Astrocyte of the hippocampus (primary cell): ENCODE data around the gene MEIS2.

Source experiments
- DNase-seq: peaks from one replicate; pipeline ENCODE4 v3.0.0; 2011; ENCODE audit warnings: low read depth, low spot score

MEIS2 gene

DNA sequence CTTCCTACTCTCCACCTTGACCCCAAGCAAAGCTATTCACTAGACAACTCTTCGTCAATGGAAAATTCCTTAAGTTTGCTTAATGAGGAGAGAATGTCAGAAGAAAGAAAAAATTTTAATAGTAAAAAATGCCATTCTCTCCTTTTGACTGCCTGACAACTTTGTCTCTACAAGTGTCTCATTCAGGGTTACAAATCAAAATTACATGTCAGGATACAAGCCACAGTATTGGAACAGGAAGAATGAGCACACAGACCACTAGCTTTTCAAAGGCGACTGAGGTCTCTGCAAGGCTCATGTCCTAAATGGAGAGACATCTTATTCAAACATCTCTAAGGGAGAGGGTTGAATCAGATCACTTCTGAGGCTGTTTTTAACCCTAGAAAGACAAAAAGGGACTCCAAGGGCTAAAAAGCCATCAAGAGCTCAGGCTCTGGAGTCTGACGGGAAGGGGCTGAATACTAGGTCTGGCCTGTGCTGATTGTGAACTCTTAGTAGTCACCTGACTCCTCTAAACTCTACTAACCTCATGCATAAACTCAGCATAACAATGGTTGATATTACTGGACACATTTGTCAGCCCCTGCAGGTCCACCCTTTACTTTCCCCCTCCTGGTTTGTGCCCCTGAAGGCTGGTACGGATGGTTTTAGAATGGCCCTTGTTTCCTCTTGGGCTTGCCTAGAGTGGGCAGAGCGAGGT lies 12.8 kb upstream of the MEIS2 start:
- no peak for DNase-seq

DNA sequence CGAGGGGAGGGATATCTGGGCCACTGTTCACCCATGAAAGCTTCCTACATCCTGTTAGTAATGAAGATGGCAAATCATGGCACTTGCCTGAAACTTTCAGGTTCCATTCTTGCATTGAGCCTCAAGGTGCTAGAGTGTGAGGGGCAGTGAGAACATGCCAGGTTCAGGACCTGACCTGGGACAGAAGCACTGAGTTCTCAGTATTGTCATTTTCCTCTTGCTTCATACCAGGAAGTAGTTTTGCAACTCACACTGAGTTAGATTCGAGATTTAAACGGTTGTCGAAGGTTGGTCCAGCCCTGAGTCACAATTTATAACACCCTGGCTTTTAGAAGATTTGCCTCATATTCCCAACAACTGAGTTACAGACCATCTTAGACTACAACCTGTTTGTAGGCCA lies 11.8 kb upstream of the MEIS2 start:
- peak; percentile 35 for DNase-seq

DNA sequence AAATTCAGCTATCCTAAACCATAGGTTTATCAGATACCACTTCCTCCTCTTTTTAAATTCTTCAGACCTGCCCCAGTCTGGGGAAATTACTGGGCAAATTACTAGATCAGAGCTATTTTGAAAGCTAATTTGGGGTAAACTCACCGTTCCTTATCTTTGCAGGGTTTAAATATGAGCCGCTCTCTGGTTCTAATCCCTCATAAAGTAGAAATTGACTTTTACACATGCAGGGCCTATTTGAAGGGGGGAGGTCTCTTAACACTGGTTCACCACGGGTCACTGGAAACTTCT lies 11.0 kb upstream of the MEIS2 start:
- no peak for DNase-seq

DNA sequence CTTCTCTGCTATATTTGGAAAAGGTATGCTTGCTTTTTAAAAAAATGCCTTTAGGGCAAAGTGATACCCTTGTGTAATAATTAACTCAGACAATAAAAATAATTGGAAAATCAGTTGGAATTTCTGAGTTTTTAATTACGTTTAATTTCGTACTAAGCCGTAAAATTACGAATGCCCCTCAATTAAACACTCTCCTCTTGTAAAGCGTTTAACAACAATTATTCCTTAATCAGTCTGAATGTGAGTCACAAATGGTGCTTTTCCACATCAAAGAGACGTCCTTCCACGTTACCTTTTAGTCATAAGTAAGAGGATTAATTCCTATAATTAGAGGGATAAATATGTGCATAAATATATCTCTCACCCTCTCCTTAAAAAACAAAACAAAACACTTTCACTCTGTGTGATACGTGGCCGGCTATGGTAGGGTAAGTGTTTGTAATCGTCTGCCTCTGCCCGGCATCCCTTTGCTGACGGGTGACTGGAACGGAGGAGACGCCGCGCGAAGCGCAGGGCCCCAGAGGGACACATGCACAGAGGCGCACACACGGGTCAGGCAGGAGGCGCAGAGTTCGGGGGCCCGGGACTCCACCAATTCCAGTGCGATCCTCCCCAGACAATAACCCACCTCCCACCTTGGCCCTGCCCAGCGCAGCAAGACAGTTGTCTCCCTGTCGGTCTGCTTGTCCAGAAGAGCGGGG lies 9.7 kb upstream of the MEIS2 start:
- peak; percentile 81 for DNase-seq

DNA sequence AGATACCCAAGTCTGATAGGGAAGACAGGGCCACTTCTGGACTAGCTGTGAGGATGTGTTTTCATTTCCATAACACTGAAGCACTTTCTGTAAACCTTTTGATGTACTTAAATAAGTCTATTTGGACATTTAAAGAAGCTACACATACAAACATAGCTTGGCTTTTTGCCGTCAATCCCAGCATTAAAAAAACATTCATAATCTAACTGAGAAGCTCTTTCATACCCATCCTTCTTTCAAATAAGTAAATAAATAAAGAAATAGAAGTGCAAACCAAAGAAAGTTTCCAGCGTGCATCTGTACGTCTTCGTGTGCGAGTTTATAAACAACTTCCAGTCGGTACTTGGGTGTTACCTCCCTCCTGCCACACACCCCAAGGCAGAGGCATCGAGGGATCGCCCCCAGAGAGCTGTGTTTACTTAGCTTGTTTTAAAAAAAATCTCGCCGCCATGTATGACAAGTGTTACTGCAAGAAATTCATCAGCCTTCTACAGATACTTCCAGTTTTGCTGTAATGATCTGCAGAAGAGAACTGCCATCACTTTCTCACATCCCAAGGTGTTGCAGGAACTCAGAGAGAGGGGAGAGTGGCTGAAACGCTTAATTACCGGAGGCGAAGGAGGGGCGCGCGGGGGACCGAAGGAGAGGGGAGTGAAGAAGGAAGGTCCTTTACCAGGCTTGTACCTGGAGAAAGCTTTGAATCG lies 9.0 kb upstream of the MEIS2 start:
- peak; percentile 71 for DNase-seq

DNA sequence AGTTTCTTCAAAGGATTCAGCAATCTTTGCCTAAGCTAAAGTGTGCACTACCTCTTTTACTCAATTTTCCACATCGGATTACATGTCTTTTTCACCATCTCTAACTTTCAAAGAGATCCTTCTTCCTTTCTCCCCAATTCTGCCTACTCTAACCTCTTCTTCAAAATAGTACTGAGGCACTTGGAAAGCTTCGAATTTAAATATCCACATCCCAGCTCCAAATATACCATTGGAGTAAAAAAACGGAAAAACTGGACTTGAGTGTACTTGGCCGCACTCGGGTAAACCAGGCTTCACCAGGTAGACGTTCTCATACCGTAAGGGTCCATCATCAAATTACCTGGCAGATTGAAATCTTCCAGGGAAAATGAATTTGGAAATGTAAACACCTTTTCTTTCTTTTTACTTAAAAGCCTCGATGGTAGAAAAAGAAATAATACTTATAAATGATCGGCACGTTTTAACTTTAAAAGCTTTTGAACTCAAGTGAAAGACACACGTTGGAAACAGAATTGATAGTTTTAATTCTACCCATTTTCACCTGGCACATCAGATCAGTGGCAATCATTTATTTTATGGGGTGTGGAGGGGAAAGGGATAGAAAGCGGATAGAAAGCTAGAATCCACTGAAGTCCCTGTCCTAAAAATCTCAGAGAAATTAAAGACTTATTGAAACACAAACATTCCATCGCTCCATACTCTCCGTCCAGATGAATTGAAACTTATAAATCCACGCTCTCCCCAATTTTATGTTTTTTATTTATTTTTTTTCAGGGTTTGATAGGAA lies 8.2 kb upstream of the MEIS2 start:
- peak; percentile 69 for DNase-seq

DNA sequence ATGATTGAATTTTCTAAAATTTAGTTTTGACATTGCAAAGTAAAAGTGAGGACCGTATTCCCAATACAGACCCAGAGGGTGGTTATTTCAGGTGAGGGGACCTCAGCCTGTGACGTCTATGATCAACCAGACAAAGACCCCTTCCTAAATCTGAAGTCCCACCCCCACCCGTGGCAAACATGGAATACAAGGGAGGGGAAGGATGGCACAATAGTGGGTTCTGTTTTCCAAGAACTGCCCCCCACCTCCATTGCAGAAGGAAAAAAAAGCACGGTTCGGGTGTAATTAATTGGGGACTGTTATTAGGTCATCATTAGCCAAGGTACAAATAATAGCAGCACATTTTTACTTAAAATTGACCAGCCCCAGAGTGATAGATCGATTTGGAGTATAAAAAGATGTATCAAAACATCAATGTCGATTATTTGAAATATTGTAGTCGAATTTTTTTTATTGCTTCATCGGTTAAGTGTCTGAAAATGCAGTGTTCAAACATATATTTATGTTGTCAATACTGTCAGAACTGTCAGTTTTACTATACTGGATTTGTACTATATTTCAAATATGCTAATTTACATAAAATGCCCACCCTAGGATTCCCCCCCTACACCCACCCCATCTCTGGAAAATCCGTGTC lies 7.5 kb upstream of the MEIS2 start:
- no peak for DNase-seq

DNA sequence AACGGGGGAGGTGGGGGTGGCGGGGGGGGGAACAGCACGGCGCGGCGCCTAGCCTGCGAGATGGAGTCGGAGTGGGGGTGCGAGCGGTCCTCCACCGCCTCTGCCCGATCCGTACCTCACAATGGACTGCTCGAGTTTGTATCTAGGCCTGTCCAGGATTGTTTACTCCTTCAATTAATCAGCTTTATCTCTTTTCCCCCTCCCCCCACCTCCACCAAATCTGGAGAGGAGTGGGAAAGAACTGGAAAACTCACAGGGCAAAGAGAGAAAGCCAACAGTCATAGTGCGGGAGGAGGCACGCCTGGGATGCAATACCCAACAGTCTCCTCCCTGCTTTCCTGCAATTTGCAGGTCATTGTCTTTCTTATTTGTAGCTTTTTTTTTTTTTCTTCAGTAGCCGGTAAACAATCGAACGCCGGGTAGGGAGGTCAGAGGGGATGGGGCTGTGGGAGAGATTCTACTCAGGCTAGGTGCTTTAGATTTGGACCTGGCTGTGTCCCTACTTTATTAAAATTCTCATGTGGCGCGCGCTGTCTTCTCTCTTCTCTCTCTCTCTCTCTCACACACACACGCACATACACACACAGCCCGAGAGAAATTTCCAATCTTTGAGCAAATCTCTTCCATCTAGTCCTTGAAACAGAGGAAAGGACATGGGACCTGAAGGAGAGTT lies 6.9 kb upstream of the MEIS2 start:
- peak; percentile 77 for DNase-seq

DNA sequence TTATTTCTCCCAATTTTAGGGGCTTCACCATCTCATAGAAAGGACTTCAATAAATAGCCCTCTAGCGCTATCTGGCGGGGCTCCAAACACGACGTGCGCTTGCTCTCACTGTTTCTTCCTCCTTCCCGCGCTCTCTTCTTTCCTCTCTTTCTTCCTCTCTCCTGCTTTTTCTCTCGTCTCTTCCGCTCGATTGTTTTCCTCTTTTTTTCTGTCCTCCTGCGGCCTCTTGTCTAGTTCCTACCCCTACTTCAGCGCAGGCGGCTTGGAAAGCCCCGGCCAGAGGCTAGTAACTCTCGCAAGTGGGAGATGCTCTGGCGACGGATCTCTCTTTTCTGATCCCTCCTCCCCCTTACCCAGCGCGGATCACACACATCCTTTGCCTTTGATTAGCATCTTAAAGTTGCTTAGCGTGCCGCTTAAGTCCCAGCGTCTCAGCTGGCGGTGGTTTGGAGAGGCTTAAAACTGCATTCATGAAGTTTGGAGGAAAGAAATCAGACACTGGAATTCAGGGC lies 6.2 kb upstream of the MEIS2 start:
- peak; percentile 80 for DNase-seq

DNA sequence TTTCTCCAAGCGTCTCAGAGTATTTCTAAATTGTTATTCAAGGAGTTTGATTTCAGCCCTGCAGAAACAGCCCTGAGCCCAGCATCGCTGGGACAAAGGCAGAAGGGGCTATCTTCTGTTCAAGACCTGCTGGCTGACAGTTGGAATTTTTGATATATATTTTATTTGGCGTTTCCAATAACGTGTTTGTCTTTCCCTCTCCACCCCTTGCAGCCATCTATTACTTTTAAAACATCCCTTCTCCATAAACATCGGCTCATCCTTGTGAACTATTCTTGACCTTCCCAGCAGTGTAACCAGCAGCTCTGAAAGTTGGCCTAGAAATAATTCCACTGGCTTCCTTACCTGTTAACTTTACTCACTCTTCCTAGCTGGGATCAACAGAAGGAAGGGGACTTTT lies 5.5 kb upstream of the MEIS2 start:
- DNase-seq = peak; percentile 52

DNA sequence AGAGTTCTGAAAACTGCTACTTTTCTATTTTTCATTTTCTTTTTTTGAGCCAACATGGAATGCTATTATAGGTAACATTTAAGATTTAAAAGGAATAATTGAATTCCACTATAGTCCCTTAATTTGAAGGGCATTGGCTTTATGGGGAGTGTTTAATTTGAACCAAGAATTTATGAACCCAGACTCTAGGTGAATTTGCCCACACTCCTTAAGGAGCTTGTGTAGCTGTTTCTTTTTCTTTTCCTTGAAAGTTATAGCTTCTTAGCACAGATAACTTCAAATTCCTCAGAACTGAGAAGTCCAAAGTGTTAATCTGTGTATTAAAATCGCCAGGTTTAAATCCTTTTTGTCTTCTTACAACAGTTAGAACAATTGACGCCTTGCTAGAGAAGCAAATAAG lies 4.7 kb upstream of the MEIS2 start:
- peak; percentile 52 for DNase-seq

DNA sequence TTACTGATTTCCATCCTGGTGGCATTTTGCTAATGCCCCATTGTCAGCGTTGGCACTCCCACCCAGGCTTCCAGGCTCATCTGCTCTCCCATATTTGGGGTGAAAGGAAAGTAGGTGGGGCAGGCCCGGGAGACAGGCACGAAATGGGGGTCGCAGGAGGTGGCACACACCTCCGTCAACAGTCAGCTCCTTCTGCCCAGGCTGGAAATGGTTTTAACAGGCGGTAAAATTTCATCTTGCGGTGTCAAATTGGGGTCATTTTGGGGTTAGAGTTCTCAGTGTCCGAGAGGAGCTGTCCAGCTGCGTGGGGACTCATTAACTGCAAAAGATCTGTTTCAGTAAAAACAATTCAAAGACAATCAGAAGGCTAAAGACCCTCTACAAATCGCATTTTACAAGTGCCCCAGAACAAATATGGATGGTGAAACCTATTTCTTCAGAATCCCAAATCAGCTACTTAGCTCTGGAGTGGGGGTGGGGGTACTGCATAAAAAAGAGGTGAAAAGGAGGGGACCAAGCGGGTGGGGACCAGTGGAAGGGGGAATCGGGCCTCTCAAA lies 4.2 kb upstream of the MEIS2 start:
- DNase-seq = peak; percentile 64

DNA sequence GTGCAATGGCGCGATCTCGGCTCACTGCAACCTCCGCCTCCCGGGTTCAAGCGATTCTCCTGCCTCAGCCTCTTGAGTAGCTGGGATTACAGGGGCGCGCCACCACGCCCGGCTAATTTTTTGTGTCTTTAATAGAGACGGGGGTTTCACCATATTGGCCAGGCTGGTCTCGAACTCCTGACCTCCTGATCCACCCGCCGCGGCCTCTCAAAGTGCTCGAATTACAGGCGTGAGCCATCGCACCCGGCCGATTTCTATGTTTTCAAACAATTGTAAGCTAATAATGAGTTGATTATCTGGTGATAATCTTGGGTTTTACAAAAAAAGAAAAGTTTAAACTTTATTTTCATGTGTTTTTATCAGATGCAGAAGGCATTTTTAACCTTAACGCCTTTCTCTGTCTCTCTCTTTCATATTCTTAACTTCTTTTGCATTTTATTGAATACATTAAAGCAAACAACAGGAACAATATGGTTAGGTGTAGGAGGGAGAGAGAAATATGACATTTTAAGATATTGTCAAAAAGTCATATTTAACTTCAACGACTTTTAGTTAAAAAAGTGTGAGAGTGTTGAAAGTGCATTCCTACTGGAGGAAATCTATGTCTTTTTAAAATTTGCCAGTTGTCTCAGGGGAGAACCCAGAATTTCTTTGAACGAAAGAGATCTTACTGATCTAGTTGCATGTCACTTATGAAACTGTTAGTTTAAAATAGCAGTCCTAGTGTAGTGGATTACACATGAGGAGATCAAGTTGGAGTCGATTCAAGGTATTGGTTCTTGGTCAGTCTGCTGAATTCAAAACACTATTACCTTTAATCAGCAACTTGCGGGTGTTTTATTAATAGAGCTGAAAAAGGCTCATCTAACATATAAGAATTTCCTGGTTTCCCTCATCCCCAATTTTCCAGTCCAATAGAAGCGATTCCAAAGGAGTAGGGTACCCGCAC lies 3.4 kb upstream of the MEIS2 start:
- DNase-seq = peak; percentile 26

DNA sequence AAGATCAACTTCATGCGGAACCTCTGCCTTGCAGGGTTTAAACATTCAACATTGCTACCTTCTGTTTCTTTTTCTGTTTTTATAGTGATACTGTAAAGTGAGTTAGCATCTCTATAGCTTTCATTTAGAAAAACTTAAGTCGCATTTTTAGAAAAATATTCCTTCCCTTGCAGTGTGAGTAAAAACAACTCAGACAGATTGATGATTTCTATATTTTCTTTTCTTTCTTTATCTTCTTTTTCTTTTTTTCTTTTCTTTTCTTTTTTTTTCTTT lies 2.8 kb upstream of the MEIS2 start:
- peak; percentile 29 for DNase-seq

DNA sequence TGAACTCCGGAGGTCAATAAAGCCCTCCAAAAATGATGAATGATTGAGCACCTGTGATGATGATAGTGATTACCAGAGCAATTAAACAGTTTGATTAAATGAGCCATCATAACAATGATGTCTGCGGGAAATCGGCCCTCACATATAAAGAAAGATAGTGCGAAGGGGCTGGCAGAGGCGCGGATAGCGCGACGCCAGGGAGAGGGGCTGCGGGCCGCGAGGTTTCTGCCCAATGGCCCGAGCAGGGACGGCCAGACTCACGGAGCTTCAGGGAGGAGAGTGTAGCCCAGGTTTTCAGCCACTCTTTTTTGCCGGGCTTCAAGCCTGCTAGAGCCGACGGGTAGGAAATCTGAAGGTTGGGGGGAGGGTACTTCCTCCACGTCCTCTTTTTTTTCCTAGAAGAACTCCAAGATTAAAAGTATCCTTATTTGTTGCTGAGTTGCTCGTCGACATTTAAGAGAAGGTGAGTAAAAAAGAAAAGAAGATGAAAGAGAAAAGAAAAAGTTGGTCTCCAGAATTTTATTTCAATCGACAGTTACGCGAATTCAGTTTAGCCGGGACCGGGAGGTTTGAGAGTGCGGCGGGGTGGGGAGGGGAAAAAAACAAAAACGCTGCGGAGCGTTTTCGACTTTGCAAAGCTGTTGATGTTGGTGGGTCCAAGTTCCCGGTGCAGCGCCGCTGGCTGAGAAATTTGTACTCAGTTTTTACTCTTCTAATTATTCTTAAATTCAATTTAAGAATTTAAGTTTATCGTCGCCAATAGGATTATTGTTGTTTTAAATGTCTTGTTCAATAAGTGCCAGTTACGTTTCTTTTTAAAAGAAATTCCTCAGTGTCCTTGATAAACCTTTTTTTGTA lies 2.2 kb upstream of the MEIS2 start:
- DNase-seq = peak; percentile 62

DNA sequence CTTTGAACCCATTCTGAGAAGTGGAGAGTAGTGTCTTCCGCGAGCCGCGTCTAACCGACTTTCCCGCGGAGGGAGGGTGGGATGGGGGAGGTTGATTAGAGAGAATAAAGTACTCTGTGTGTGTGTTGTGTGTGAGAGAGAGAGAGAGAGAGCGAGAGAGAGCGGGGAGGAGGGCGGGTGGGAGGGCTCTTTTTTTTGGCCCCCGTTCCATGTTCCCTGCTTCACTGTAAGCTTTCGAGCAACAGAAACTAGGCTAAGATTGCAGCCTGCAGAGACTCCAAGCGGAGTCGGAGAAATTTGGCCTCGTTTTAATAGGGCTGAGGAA lies 1.6 kb upstream of the MEIS2 start:
- DNase-seq = no peak

DNA sequence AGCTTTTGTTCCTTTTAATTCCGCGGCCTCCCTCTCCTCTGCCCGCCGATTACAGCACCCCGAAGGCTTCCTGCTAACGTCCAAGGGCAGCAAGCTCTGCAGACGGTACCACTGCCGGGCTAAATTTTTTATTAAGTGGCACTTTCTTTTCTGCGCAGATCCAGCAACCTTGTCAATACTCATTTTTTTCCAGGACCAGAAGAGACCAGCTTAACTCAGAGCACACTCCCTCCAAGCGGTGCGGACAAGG lies 542 bp upstream of the MEIS2 start:
- no peak for DNase-seq

DNA sequence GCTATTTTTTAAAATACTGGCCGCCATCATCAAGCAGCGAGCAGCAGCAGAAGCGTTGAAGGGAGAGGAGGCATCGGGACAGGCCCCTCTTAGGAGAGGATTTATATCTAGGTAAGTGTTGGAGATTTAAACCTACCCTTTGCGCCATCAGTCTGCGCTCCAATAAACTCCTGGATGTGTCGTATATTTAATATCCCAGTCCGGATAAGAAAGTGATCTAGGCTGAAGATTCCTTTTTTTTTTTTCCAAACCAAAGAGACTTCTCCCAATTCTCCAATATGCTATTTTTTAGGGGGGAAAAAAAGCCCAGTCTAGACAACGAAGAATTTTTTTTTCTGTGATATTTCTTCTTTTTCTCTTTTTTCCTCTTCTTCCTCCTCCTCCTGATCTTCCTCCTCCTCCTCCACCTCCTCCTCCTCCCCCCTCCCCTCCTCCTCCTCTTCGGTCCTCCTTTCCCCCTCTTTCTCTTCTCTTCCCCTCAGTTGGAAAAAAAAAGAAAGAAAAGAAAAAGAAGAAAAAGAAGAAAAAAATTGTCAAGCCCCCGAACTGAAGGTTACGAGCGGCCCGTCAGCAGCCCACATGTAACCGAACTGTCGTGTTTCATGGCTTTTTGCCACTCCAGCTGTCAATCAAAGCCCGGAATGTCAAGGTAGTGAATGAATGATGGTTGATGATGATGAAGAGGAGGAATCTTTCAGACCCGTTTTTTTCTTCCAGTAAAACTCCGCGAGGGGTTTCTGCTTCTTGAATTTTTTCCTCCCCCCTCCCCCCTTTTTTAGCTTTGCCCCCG lies 835 bp downstream of the MEIS2 start:
- DNase-seq = peak; percentile 75
